ENCODE measurements around the gene FRYL.

FRYL gene

GRCh38 chr4:48449151-48449550 lies 330.9 kb downstream of the FRYL start:
- Mint-ChIP-seq H3K36me3 (ENCODE audit: low read depth) (no peaks in the 10 kb centered on the region), H3K27me3 (ENCODE audit: low read depth) (peaks cover 5% of the 10 kb centered on the region), H3K4me1 (no peaks in the 10 kb centered on the region), H3K27ac (no peak overlapping the region), H3K4me3 (no peak overlapping the region), H3K9me3 (no peaks in the 10 kb centered on the region)
- TF ChIP-seq CTCF (IDR thresholded peaks at IDR 0.05; ENCODE audit: unreplicated experiment in 3 of 3), result no peak

Measured in nephron (organoid).